Measurements from ENCODE around the gene DNAH5.

DNA sequence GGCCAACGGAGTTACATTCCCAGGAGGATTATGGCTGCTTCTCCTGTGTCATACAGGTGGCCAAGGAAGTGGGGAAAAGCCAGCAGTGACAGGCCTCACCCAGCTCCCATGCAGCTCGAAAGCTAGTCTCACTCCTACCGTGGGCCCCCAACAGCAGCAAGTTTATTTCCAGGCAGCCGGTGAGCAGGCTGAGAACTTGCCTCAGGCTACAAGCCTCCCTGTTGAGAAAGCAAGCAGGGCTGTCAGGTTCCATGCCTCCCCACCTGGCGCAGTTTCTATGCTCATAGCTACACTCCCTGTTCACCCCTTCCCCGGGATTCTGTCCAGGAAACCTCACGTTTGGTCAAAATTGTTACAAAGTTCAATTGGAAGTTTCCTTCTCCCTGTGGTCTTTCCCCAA is 27.5 kb upstream of the DNAH5 start:
- no peak for TF ChIP-seq EP300 (IDR thresholded peaks at IDR 0.05)
- TF ChIP-seq, protein P1, sequence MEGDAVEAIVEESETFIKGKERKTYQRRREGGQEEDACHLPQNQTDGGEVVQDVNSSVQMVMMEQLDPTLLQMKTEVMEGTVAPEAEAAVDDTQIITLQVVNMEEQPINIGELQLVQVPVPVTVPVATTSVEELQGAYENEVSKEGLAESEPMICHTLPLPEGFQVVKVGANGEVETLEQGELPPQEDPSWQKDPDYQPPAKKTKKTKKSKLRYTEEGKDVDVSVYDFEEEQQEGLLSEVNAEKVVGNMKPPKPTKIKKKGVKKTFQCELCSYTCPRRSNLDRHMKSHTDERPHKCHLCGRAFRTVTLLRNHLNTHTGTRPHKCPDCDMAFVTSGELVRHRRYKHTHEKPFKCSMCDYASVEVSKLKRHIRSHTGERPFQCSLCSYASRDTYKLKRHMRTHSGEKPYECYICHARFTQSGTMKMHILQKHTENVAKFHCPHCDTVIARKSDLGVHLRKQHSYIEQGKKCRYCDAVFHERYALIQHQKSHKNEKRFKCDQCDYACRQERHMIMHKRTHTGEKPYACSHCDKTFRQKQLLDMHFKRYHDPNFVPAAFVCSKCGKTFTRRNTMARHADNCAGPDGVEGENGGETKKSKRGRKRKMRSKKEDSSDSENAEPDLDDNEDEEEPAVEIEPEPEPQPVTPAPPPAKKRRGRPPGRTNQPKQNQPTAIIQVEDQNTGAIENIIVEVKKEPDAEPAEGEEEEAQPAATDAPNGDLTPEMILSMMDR (IDR thresholded peaks at IDR 0.05): no peak
- no peak for TF ChIP-seq POLR2AphosphoS5 (IDR thresholded peaks at IDR 0.05)
